Measurements from ENCODE around the gene POLD4. TPM values are rescaled to one million over a fixed set of nuclear protein-coding genes. Genes with fewer than 3 reads are reported as not detected.
A peak's percentile ranks its signal among the peaks of the same experiment; 100 is the strongest.
"Not testable (repeated sequence)": the region's sequence is repeated elsewhere in the genome, so short reads cannot be mapped to it uniquely, and the experiment has no call there.

Gene POLD4
- total RNA-seq (2014; rRNA removed; shearing (Covaris generic)), result 54.2 and 56.2 TPM in 2 replicates

GRCh38 chr11:67353317-67354074, at the start of gene POLD4:
Gene POLD4 (minus strand): TSS chr11:67353546. CDS start chr11:67353399, 147 bp downstream.
- peak; percentile 98 for DNase-seq (ENCODE audit: low read depth)

GRCh38 chr11:67403085-67403484, 49.7 kb upstream of the POLD4 start:
- DNase-seq (ENCODE audit: low read depth), result not testable (repeated sequence)

- not testable (repeated sequence) for DNase-seq (ENCODE audit: low read depth)
Measured at GRCh38 chr11:67402192-67402839, 49.0 kb upstream of the POLD4 start.

- peak; percentile 94 for DNase-seq (ENCODE audit: low read depth)
Measured at GRCh38 chr11:67401495-67402191, 48.3 kb upstream of the POLD4 start, which contains the start of gene PPP1CA. Gene PPP1CA (minus strand): TSS chr11:67401858. CDS start chr11:67401782, 76 bp downstream.

GRCh38 chr11:67400942-67401494, 47.7 kb upstream of the POLD4 start:
- DNase-seq (ENCODE audit: low read depth), result no peak

GRCh38 chr11:67400251-67400941, 47.0 kb upstream of the POLD4 start:
- no peak for DNase-seq (ENCODE audit: low read depth)

GRCh38 chr11:67398661-67399563, 45.6 kb upstream of the POLD4 start:
- DNase-seq (ENCODE audit: low read depth), result no peak

GRCh38 chr11:67397986-67398660, 44.8 kb upstream of the POLD4 start:
- DNase-seq (ENCODE audit: low read depth), result no peak

GRCh38 chr11:67397536-67397935, 44.2 kb upstream of the POLD4 start:
- no peak for DNase-seq (ENCODE audit: low read depth)

GRCh38 chr11:67396587-67397389, 43.4 kb upstream of the POLD4 start:
- no peak for DNase-seq (ENCODE audit: low read depth)

- DNase-seq (ENCODE audit: low read depth), result no peak
Measured at GRCh38 chr11:67396259-67396581, 42.9 kb upstream of the POLD4 start.

GRCh38 chr11:67395555-67396258, 42.4 kb upstream of the POLD4 start:
- DNase-seq (ENCODE audit: low read depth), result no peak

GRCh38 chr11:67393990-67394389, 40.6 kb upstream of the POLD4 start:
- no peak for DNase-seq (ENCODE audit: low read depth)

- DNase-seq (ENCODE audit: low read depth), result no peak
Measured at GRCh38 chr11:67393437-67393836, 40.1 kb upstream of the POLD4 start.

GRCh38 chr11:67392183-67392715, 38.9 kb upstream of the POLD4 start:
- DNase-seq (ENCODE audit: low read depth), result no peak

GRCh38 chr11:67391304-67392182, 38.2 kb upstream of the POLD4 start, which contains the start of gene RAD9A:
Gene RAD9A (plus strand): TSS chr11:67391986. CDS start chr11:67392045, 59 bp downstream.
- peak; percentile 96 for DNase-seq (ENCODE audit: low read depth)

- no peak for DNase-seq (ENCODE audit: low read depth)
Measured at GRCh38 chr11:67390947-67391303, 37.6 kb upstream of the POLD4 start.

Data from Daoy (cell line).